ENCODE measurements around the gene LIME1.
A peak's percentile ranks its signal among the peaks of the same experiment; 100 is the strongest.

LIME1 gene

GRCh38 chr20:63739130-63740069 is 2.9 kb downstream of the LIME1 start, which contains the start of gene SLC2A4RG:
Gene SLC2A4RG, plus strand, starts transcription at chr20:63739776. Its CDS starts 137 bp downstream, at chr20:63739913.
- DNase-seq = peak; percentile 35

DNA sequence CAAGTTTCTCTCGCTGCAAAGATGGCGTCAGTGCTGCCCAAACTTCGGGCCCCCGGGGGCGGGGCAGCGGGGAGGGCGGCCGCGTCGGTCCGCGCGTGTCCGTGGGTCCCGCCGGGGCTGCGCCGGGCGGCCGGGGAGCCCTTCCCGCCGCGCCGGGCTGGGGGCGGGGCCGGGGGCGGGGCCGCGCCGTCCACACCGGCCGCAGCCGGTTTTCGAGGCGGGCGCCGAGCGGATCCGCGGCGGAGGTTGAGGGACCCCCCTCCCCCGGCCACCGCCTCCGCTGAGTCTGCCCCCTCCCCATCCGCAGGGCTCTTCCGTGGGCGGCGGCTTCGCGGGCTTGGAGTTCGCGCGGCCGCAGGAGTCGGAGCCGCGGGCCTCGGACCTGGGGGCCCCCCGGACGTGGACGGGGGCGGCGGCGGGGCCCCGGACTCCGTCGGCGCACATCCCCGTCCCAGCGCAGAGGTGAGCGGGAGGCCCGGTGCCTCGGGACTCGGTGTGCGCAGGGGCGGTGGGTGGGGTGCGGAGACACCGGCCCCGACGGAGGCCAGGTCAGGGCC is 3.7 kb downstream of the LIME1 start:
- DNase-seq = no peak

DNA sequence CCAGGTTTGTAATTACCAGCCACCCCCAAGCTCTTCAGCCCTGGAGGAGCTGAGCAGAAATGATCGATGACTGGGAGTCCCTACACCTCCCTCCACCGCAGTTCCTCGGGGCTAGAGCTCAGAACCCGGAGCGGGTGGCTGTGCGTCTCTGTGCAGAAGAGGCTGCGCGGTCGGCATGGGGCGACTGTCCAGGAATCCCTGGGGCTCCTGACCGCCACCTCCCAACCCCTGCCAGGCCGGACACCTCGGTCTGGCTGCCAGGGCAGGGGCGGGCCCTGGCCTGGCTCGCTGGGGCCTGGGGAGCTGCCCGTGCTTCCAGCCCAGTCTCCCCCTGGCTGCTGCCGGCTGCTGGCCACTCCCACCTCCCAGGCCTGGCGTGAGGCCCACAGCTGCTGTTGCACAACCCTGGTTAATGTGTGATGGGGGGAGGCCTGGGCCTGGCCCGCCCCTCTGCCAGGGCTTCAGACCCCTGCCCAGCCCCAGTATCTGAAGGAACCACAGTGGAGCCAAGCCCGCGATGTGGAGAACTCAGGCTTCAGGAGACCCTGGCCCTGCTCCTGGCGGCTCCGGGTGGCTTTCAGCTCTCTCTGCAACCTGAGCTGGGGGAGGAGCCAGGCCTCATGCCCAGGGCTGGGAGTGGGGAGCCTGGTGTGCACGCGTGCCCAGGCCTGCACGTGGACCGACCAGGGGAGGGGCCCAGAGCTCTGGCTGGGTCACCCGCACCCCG is 4.3 kb downstream of the LIME1 start:
- DNase-seq = peak; percentile 89

DNA sequence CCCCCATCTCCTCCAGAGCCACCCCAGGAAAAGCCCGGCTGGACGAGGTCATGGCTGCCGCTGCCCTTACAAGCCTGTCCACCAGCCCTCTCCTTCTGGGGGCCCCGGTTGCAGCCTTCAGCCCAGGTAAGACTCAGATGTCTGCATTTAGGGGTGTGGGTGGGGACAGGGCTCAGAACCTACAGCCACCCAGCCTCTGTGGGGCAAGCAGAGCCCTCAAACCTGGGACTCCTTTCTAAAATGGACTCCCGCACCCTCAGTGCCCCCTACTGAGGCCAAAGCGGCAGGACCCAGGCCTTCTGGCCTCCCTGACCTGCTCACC is 4.9 kb downstream of the LIME1 start:
- DNase-seq = no peak

- no peak for DNase-seq
Measured at GRCh38 chr20:63741676-63742380, 5.4 kb downstream of the LIME1 start.

DNA sequence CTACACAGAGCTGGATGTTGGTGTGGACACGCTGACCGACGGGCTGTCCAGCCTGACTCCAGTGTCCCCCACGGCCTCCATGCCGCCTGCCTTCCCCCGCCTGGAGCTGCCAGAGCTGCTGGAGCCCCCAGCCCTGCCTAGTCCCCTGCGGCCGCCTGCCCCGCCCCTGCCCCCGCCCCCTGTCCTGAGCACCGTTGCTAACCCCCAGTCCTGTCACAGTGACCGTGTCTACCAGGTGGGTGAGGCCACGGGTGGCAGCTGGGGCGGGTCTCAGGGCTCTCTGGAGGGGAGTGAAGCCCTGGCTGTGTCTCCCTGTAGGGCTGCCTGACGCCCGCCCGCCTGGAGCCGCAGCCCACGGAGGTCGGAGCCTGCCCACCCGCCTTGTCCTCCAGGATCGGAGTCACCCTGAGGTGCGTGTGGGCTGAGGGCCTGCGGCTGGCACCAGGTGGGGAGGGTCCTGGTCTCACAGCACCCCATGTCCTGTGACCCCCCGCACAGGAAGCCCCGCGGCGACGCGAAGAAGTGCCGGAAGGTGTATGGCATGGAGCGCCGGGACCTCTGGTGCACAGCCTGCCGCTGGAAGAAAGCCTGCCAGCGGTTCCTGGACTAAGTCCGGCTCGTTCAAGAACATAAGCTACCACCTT is 6.0 kb downstream of the LIME1 start:
- DNase-seq = no peak

DNA sequence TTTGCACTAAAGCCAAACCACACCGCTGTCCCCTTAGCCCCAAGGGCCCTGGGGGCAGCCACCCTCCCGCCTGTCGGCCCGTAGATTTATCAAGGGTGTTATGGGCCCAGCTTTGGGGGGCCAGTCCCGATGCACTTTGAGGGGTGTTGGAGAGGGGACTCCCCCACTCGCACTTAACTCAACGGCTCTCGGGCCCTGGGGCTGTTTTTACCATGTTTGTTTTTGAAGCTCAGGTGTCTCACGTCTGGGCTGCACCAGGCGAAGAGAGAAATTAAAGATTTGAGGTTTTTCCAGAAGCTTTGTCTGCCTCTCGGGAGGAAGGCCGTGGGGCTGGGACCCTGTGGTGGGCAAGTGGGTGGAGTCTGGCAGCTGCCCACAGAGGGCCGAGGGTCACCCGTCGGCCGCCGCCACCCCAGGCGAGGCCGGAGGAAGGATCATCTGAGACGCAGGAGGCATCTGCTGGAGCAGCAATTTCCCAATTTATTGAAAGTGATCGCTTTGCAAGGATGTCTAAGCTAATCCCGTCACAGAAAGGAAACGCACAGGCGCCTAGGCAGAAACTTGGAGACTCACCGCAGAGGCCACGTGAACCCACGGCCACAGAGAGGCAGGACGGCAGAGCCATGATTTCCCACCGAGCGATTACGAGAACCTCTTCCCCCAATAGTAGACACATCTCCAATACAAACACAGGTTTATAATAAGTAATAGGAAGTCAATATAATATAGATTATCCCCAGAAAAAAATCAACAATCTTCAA is 6.9 kb downstream of the LIME1 start:
- DNase-seq = no peak

- DNase-seq = no peak
Measured at GRCh38 chr20:63744158-63744557, 7.7 kb downstream of the LIME1 start.

- DNase-seq = no peak
Measured at GRCh38 chr20:63744574-63745423, 8.3 kb downstream of the LIME1 start.

DNA sequence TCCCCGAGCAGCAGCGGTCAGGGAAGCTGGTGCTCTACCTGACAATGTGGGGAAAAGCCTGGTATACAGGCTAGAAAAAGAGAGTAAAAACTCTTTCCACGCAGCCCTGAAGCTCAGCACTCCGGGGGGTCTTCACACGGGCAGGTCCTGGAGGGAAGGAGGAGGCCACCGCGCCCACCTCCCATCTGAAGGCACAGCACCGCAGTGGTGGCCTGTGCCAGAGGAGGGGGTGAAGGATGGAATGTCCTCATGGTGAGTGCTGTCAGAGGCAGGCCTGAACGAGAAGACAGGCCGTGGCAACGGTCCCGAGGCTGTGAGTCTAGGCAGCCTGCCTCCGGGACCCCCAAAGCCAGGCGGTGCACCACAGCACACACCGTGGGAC is 9.0 kb downstream of the LIME1 start:
- DNase-seq = no peak

- no peak for DNase-seq
Measured at GRCh38 chr20:63745961-63746731, 9.7 kb downstream of the LIME1 start.

DNA sequence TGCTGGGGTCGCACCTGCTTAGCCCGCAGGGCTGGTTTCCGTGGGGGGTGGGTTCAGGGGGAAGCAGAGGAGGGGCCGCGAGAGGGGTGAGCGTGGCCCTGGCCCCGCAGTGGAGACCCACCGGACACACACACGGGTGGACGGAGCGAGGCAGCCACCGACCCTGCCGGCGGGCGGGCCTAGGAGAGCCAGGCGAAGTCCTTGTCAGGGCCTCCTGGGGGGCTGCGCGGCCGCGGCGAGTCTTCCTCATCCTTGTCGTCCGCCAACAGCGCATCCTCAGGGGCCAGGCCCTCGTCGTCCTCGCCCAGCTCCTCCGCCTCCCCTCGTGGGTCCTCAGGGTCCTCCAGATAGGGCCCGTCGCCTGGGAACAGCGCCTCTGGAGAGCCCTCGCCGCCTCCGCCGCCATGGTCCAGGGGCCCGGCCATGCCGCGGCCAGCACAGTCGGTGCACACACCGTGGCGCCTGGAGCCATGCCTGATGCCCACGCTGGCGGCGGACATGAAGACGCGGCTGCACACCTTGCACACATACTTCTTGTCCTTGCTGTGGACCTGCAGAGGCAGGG is 10.4 kb downstream of the LIME1 start:
- no peak for DNase-seq

DNA sequence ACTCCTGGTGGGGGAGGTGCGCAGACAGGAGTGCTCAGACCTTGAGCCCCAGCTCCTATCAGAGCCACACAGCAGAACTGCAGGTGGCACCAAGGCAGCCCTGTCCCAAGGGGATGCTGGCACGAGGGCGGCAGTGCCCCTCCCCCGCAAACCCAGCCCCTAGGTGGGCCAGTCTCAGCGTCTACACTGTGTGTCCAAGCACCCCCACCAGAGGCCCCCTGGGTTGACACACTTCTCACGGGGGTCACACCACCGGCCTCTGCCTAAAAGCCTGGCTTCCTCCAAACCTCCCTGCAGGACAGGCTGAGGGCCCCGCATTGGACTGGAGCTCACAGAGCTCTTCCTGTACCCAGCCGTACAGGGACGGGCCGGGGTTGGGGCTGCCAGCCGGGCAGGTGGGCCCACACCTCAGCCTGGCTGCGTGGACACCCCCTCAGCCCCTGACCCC is 11.2 kb downstream of the LIME1 start:
- no peak for DNase-seq

DNA sequence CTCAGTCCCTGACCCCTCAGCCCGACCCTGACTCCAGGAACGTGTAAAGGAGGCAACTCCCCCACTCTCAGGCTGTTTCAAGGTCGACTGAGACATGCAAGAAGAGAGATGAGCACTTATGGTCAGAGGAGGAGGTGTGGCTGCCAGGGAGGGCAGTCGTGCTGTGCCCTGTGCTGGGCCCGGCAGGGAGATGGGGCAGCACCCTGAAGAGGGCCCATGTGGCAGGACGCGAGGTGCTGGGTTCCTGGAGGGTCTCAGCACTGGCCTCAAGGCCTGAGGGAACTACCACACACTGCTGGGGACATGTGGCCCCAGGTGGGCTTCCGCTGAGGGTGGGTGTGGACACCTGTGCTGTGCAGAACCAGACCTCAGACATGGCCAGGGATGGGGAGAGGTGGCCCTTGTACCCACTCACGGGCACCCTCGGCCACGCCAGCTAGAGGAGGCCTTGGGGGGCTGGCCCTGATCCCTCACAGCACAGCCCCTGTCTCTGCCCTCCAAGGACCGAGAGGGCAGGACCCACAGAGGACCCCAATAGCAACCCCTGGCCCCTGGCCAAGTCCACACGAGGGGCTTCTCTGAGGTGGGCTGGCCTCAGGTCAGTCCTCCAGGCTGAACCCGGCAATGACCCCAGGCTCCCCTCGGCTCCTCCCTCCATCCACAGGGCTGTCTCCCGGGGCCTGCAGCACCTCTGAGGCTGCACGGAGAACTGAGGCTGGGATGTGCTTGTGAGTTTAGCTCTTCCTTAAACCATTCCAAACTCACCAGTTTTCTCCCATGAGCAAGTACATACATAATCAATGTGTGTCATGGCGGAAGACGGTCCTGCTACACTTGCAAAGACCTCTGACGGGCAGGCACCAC is 11.8 kb downstream of the LIME1 start:
- DNase-seq = no peak

GRCh38 chr20:63748934-63749270 is 12.4 kb downstream of the LIME1 start:
- DNase-seq = no peak

- no peak for DNase-seq
Measured at GRCh38 chr20:63749597-63750508, 13.4 kb downstream of the LIME1 start.

DNA sequence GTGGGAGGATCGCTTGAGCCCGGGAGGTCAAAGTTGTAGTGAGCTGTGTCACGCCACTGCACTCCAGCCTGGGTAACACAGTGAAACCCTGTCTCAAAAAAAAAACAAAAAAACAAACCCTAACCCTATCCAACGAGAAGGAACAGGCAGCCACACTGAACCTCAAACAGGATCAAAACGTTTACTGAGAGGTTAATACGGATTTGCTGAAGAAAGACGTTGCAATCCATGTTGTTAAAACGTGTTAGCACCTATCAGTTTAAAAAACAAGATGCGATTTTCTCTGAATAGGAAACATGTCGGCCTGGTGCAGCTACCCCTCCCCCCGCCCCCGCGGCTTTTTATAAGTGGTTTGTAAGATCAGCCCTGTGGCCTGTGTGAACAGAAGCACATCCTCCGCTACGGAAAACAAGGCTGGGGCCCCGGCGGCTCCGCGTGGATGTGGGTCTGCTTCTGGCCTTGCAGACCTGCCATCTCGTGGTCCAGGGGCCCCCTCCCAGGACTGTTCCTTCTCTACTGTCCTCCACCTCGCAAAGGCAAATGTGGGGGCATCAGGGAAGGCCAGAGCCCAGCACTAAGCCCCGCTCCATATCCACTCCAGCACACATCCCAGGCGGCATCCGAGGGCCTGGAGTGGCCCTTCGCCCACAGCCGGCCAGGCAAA is 14.5 kb downstream of the LIME1 start:
- DNase-seq = no peak
